GM23248 (cell line): ENCODE measurements around the gene KCTD7. TPM values are rescaled to one million over a fixed set of nuclear protein-coding genes. Genes with fewer than 3 reads are reported as not detected.
"Not testable (repeated sequence)": the region's sequence is repeated elsewhere in the genome, so short reads cannot be mapped to it uniquely, and the experiment has no call there.

ENCODE experiments used
- DNase-seq: peaks from one replicate; pipeline ENCODE4 v3.0.0-alpha.2; 2015
- H2AFZ ChIP-seq: fragments of 200-600 bp; sonication (generic); 2 replicates; pipeline ENCODE4 v1.6.1; 2016; ENCODE audit warnings: antibody characterized with exemption
- H3F3A ChIP-seq: fragments of 200-600 bp; sonication (generic); 2 replicates; pipeline ENCODE4 v1.6.1; 2016; ENCODE audit warnings: mild to moderate bottlenecking, antibody characterized with exemption, mixed run types; ENCODE audit not compliant: insufficient read depth
- H3K27ac ChIP-seq: fragments of 200-600 bp; sonication (generic); 2 replicates; pipeline ENCODE4 v1.5.1; 2016; ENCODE audit warnings: mild to moderate bottlenecking
- H3K27me3 ChIP-seq: fragments of 200-600 bp; sonication (generic); replicated peaks from 2 replicates; pipeline ENCODE4 v1.6.1; 2016; ENCODE audit warnings: mild to moderate bottlenecking; ENCODE audit not compliant: insufficient read depth
- H3K36me3 ChIP-seq: fragments of 200-600 bp; sonication (generic); 2 replicates; pipeline ENCODE4 v1.6.1; 2016; ENCODE audit warnings: low read depth, mild to moderate bottlenecking
- H3K4me1 ChIP-seq: fragments of 200-600 bp; sonication (generic); 2 replicates; pipeline ENCODE4 v1.6.1; 2016; ENCODE audit warnings: mild to moderate bottlenecking; ENCODE audit not compliant: insufficient read depth
- H3K4me2 ChIP-seq: fragments of 200-600 bp; sonication (generic); one replicate; pipeline ENCODE4 v1.6.1; 2016; ENCODE audit warnings: mild to moderate bottlenecking; ENCODE audit not compliant: unreplicated experiment
- H3K4me3 ChIP-seq: fragments of 200-600 bp; sonication (generic); 2 replicates; pipeline ENCODE4 v1.5.1; 2016; ENCODE audit warnings: mild to moderate bottlenecking
- H3K79me2 ChIP-seq: fragments of 200-600 bp; sonication (generic); 2 replicates; pipeline ENCODE4 v1.6.1; 2016; ENCODE audit warnings: mild to moderate bottlenecking; ENCODE audit not compliant: insufficient read depth
- H3K9ac ChIP-seq: fragments of 200-600 bp; sonication (generic); 2 replicates; pipeline ENCODE4 v1.6.1; 2016; ENCODE audit warnings: mild to moderate bottlenecking
- H3K9me2 ChIP-seq: fragments of 200-600 bp; sonication (generic); 2 replicates; pipeline ENCODE4 v1.6.1; 2016; ENCODE audit warnings: mixed run types, mild to moderate bottlenecking, moderate library complexity; ENCODE audit not compliant: insufficient read depth
- H3K9me3 ChIP-seq: fragments of 200-600 bp; sonication (generic); one replicate; pipeline ENCODE4 v1.6.1; 2017; ENCODE audit warnings: low read depth
- H4K20me1 ChIP-seq: fragments of 200-600 bp; sonication (generic); 2 replicates; pipeline ENCODE4 v1.6.0; 2016; ENCODE audit not compliant: insufficient read depth
- EZH2 ChIP-seq: fragments of 200-600 bp; sonication (generic); IDR thresholded peaks from 2 replicates; pipeline ENCODE4 v1.6.1; 2018; ENCODE audit warnings: antibody characterized with exemption, mild to moderate bottlenecking; ENCODE audit not compliant: insufficient read depth, poor library complexity, severe bottlenecking
- EZH2phosphoT487 ChIP-seq: fragments of 200-600 bp; sonication (generic); IDR thresholded peaks from 2 replicates; pipeline ENCODE4 v1.6.1; 2018; ENCODE audit warnings: antibody characterized with exemption, moderate library complexity, mild to moderate bottlenecking, low read depth; ENCODE audit not compliant: insufficient read depth
- WGBS, 2 experiments: methylation state at CpG; one replicate each; pipeline ENCODE4 v1.1.6; 2015 to 2017; ENCODE audit warnings: low lambda C conversion rate in 2 of 2, low coverage in 1 of 2; ENCODE audit errors: missing lambda C conversion rate in 2 of 2; 5-methylcytosine and 5-hydroxymethylcytosine counted together
- in situ Hi-C: fragments of 300-500 bp; cut with MboI; formaldehyde crosslinking; loops from 2 replicates; pipeline ENCODE4 v1.15.0; 2020
- polyA plus RNA-seq: library from polyadenylated mRNA; unstranded; fragments of >200 nt; fragmentation: Nextera tagmentation; extraction: Ambion mirVana; gene quantifications from 2 replicates; pipeline ENCODE4 v1.2.1, GENCODE V29; 2016
- total RNA-seq: library from RNA; depleted of rRNA; stranded (reverse); fragments of >200 nt; shearing (Covaris generic); gene quantifications from 2 replicates; pipeline ENCODE4 v1.2.3, GENCODE V29; 2014

The KCTD7 gene
- total and polyA plus RNA-seq, 2 experiments from 2014 or later, result 5.0 to 11.6 TPM

GRCh38 chr7:66654275-66655112, 25.8 kb downstream of the KCTD7 start:
- H3K9ac ChIP-seq, result peak overlapping the region; percentile 96
- no peak for TF ChIP-seq EZH2phosphoT487
- TF ChIP-seq EZH2, result no peak
- H3F3A ChIP-seq, result peaks cover 30% of the 10 kb centered on the region
- peaks cover 12% of the 10 kb centered on the region for H3K4me1 ChIP-seq
- peaks cover 64% of the 10 kb centered on the region for H3K79me2 ChIP-seq
- H3K9me3 ChIP-seq, result no peaks in the 10 kb centered on the region
- H3K27me3 ChIP-seq, result no peaks in the 10 kb centered on the region
- no peaks in the 10 kb centered on the region for H3K36me3 ChIP-seq
- no peaks in the 10 kb centered on the region for H3K9me2 ChIP-seq
- 1 to 2% methylated on average over 57 to 72 of the region's 92 CpGs for WGBS, 2 experiments
- H3K4me3 ChIP-seq, result peak overlapping the region; percentile 84
- peak overlapping the region; percentile 97 for H3K4me2 ChIP-seq
- DNase-seq, result peak; percentile 100
- no peaks in the 10 kb centered on the region for H4K20me1 ChIP-seq
- peak overlapping the region; percentile 71 for H2AFZ ChIP-seq
- in situ Hi-C loops, result no loop called here
- peak overlapping the region; percentile 93 for H3K27ac ChIP-seq

- H3F3A ChIP-seq, result peaks cover 30% of the 10 kb centered on the region
- H4K20me1 ChIP-seq, H3K27me3 ChIP-seq, in situ Hi-C loops, H3K36me3 ChIP-seq, H3K9me2 ChIP-seq, H3K9me3 ChIP-seq: not testable (repeated sequence)
- H3K9ac ChIP-seq, result peak overlapping the region; percentile 96
- peaks cover 12% of the 10 kb centered on the region for H3K4me1 ChIP-seq
- DNase-seq, result peak; percentile 74
- 1% methylated on average over 26 to 28 of the region's 28 CpGs for WGBS, 2 experiments
- H3K27ac ChIP-seq, result peak overlapping the region; percentile 93
- H3K79me2 ChIP-seq, result peaks cover 72% of the 10 kb centered on the region
- H3K4me3 ChIP-seq, result peak overlapping the region; percentile 84
- peak overlapping the region; percentile 97 for H3K4me2 ChIP-seq
- peak overlapping the region; percentile 71 for H2AFZ ChIP-seq
These were observed 26.6 kb downstream of the KCTD7 start for GRCh38 chr7:66655113-66655806.

- peaks cover 12% of the 10 kb centered on the region for H3K4me1 ChIP-seq
- H3K9ac ChIP-seq, result peak overlapping the region; percentile 96
- DNase-seq, result peak; percentile 89
- H4K20me1 ChIP-seq, H3K36me3 ChIP-seq, H3K9me2 ChIP-seq, in situ Hi-C loops, H3K9me3 ChIP-seq, H3K27me3 ChIP-seq: not testable (repeated sequence)
- WGBS, 2 experiments, result 1% methylated on average over 11 of the region's 11 CpGs
- peak overlapping the region; percentile 45 for H2AFZ ChIP-seq
- peak overlapping the region; percentile 93 for H3K27ac ChIP-seq
- peaks cover 28% of the 10 kb centered on the region for H3F3A ChIP-seq
- H3K4me2 ChIP-seq, result peak overlapping the region; percentile 97
- peak overlapping the region; percentile 84 for H3K4me3 ChIP-seq
- peaks cover 79% of the 10 kb centered on the region for H3K79me2 ChIP-seq
These were observed 27.3 kb downstream of the KCTD7 start for GRCh38 chr7:66655826-66656485.

GRCh38 chr7:66657798-66658197, 29.1 kb downstream of the KCTD7 start:
- H3K36me3 ChIP-seq, result no peaks in the 10 kb centered on the region
- in situ Hi-C loops, result no loop called here
- no peaks in the 10 kb centered on the region for H3K9me2 ChIP-seq
- H3K27ac ChIP-seq, result no peak overlapping the region
- no peak for DNase-seq
- no peaks in the 10 kb centered on the region for H3K27me3 ChIP-seq
- H3K4me1 ChIP-seq, result peaks cover 12% of the 10 kb centered on the region
- TF ChIP-seq EZH2, result no peak
- H4K20me1 ChIP-seq, result peaks cover 5% of the 10 kb centered on the region; the same call in 1 of the 2 replicates
- no peak overlapping the region for H3K9ac ChIP-seq
- no peak overlapping the region for H3K4me3 ChIP-seq
- no peaks in the 10 kb centered on the region for H3K9me3 ChIP-seq
- H3K4me2 ChIP-seq, result no peak overlapping the region
- H3F3A ChIP-seq, result peaks cover 14% of the 10 kb centered on the region
- 98 to 100% methylated on average over 2 of the region's 2 CpGs for WGBS, 2 experiments
- H2AFZ ChIP-seq, result no peak overlapping the region
- H3K79me2 ChIP-seq, result peaks cover 91% of the 10 kb centered on the region
